H9 (cell line): Measurements from ENCODE around the gene LILRA5. TPM values are rescaled to one million over a fixed set of nuclear protein-coding genes. Genes with fewer than 3 reads are reported as not detected.

Source experiments
- DNase-seq: peaks from one replicate; pipeline ENCODE4 v3.0.0-alpha.2; 2017
- H2AFZ ChIP-seq: one replicate; pipeline ENCODE4 v1.6.1; 2013; ENCODE audit warnings: mild to moderate bottlenecking, low read length, control low read depth, moderate library complexity
- H2AK5ac ChIP-seq: 2 replicates; pipeline ENCODE4 v1.6.1; 2013; ENCODE audit warnings: low read length, control low read depth, mixed read lengths; ENCODE audit not compliant: insufficient read length
- H2BK120ac ChIP-seq: one replicate; pipeline ENCODE4 v1.6.1; 2013; ENCODE audit warnings: low read depth, mild to moderate bottlenecking, low read length, control low read depth, inconsistent platforms; ENCODE audit not compliant: poor library complexity, severe bottlenecking
- H2BK12ac ChIP-seq: 2 replicates; pipeline ENCODE4 v1.6.1; 2013; ENCODE audit warnings: low read length, control low read depth, mixed read lengths, low read depth; ENCODE audit not compliant: insufficient read length
- H2BK15ac ChIP-seq: 2 replicates; pipeline ENCODE4 v1.6.1; 2013; ENCODE audit warnings: low read depth, low read length, control low read depth
- H2BK20ac ChIP-seq: one replicate; pipeline ENCODE4 v1.6.1; 2013; ENCODE audit warnings: low read depth, mild to moderate bottlenecking, low read length, control low read depth, inconsistent platforms; ENCODE audit not compliant: poor library complexity, severe bottlenecking
- H2BK5ac ChIP-seq: 2 replicates; pipeline ENCODE4 v1.6.1; 2013; ENCODE audit warnings: low read length, control low read depth, mixed read lengths; ENCODE audit not compliant: insufficient read length
- H3K14ac ChIP-seq: 2 replicates; pipeline ENCODE4 v1.6.1; 2013; ENCODE audit warnings: low read length, control low read depth; ENCODE audit not compliant: insufficient read depth
- H3K18ac ChIP-seq: 2 replicates; pipeline ENCODE4 v1.6.1; 2013; ENCODE audit warnings: low read depth, mild to moderate bottlenecking, mixed read lengths, low read length, control low read depth; ENCODE audit not compliant: insufficient read length
- H3K23ac ChIP-seq: 2 replicates; pipeline ENCODE4 v1.6.1; 2013; ENCODE audit warnings: low read length, control low read depth, mixed read lengths, low read depth; ENCODE audit not compliant: insufficient read length
- H3K23me2 ChIP-seq: 2 replicates; pipeline ENCODE4 v1.6.1; 2013; ENCODE audit warnings: low read depth, mild to moderate bottlenecking, mixed read lengths, low read length, control low read depth; ENCODE audit not compliant: insufficient read length, poor library complexity, severe bottlenecking
- H3K27ac ChIP-seq: 2 replicates; pipeline ENCODE4 v1.5.1; 2013; ENCODE audit warnings: low read length, control low read depth, mixed read lengths, low read depth; ENCODE audit not compliant: insufficient read length
- H3K27me3 ChIP-seq: 2 replicates; pipeline ENCODE4 v1.6.1; 2013; ENCODE audit warnings: low read length, control low read depth, inconsistent platforms; ENCODE audit not compliant: insufficient read depth
- H3K4ac ChIP-seq: 2 replicates; pipeline ENCODE4 v1.6.1; 2013; ENCODE audit warnings: low read depth, mild to moderate bottlenecking, control low read depth, inconsistent platforms, low read length, moderate library complexity
- H3K4me1 ChIP-seq: 2 replicates; pipeline ENCODE4 v1.6.1; 2013; ENCODE audit warnings: low read length, control low read depth, inconsistent platforms; ENCODE audit not compliant: insufficient read depth
- H3K4me2 ChIP-seq: 2 replicates; pipeline ENCODE4 v1.6.1; 2013; ENCODE audit warnings: low read length, control low read depth, mixed read lengths; ENCODE audit not compliant: insufficient read length, insufficient read depth
- H3K56ac ChIP-seq: 2 replicates; pipeline ENCODE4 v1.6.1; 2013; ENCODE audit warnings: low read depth, mild to moderate bottlenecking, mixed read lengths, low read length, control low read depth; ENCODE audit not compliant: insufficient read length
- H3K79me1 ChIP-seq: 2 replicates; pipeline ENCODE4 v1.6.1; 2013; ENCODE audit warnings: low read depth, mild to moderate bottlenecking, moderate library complexity, low read length, control low read depth, inconsistent platforms; ENCODE audit not compliant: insufficient read depth, poor library complexity, severe bottlenecking
- H3K79me2 ChIP-seq: 2 replicates; pipeline ENCODE4 v1.6.1; 2013; ENCODE audit warnings: low read length, control low read depth, inconsistent platforms; ENCODE audit not compliant: insufficient read depth
- H3K9ac ChIP-seq: 2 replicates; pipeline ENCODE4 v1.6.1; 2013; ENCODE audit warnings: low read length, control low read depth, mixed read lengths; ENCODE audit not compliant: insufficient read length; ENCODE audit errors: extremely low read depth
- H3K9me3 ChIP-seq: one replicate; pipeline ENCODE4 v1.6.1; 2013; ENCODE audit warnings: low read depth, low read length, inconsistent platforms; ENCODE audit not compliant: control insufficient read depth
- H3T11ph ChIP-seq: one replicate; pipeline ENCODE4 v1.6.1; 2013; ENCODE audit warnings: mild to moderate bottlenecking, low read length, control low read depth, inconsistent platforms
- H4K20me1 ChIP-seq: one replicate; pipeline ENCODE4 v1.6.1; 2013; ENCODE audit not compliant: control insufficient read depth, insufficient read length, insufficient read depth
- H4K5ac ChIP-seq: 2 replicates; pipeline ENCODE4 v1.6.1; 2013; ENCODE audit warnings: low read depth, mild to moderate bottlenecking, mixed read lengths, low read length, control low read depth; ENCODE audit not compliant: insufficient read length
- H4K8ac ChIP-seq: replicated peaks from 2 replicates; pipeline ENCODE4 v1.6.1; 2013; ENCODE audit warnings: low read length, control low read depth, mixed read lengths, low read depth; ENCODE audit not compliant: insufficient read length
- H4K91ac ChIP-seq: 2 replicates; pipeline ENCODE4 v1.6.1; 2013; ENCODE audit warnings: low read depth, mild to moderate bottlenecking, moderate library complexity, mixed read lengths, low read length, control low read depth; ENCODE audit not compliant: insufficient read length
- H3K27ac Mint-ChIP-seq, 3 experiments: 2 replicates in 2 of 3; 3 replicates in 1 of 3; pipeline ENCODE4 v1.8.0; 2020 to 2021; ENCODE audit warnings: mixed read lengths in 3 of 3, mild to moderate bottlenecking in 1 of 3, moderate library complexity in 1 of 3
- H3K27me3 Mint-ChIP-seq: 2 replicates; pipeline ENCODE4 v1.8.0; 2021; ENCODE audit warnings: low read depth, mild to moderate bottlenecking, moderate library complexity, mixed read lengths
- H3K36me3 Mint-ChIP-seq, 3 experiments: 2 replicates in 2 of 3; 3 replicates in 1 of 3; pipeline ENCODE4 v1.8.0; 2020 to 2021; ENCODE audit warnings: low read depth in 3 of 3, mixed read lengths in 3 of 3; ENCODE audit not compliant: insufficient read depth in 1 of 3
- H3K4me1 Mint-ChIP-seq, 2 experiments: 2 replicates each; pipeline ENCODE4 v1.8.0; 2020; ENCODE audit warnings: mixed read lengths in 2 of 2
- H3K4me3 Mint-ChIP-seq, 2 experiments: 2 replicates in 1 of 2; 3 replicates in 1 of 2; pipeline ENCODE4 v1.8.0; 2020 to 2021; ENCODE audit warnings: mild to moderate bottlenecking in 2 of 2, mixed read lengths in 2 of 2, moderate library complexity in 1 of 2
- H3K9me3 Mint-ChIP-seq, 2 experiments: 2 replicates in 1 of 2; 3 replicates in 1 of 2; pipeline ENCODE4 v1.8.0; 2020; ENCODE audit warnings: mild to moderate bottlenecking in 2 of 2, mixed read lengths in 2 of 2, moderate library complexity in 1 of 2
- CTCF ChIP-seq: fragments of 200-600 bp; sonication (generic); conservative IDR thresholded peaks from 3 replicates; pipeline ENCODE4 v1.8.0; 2021; ENCODE audit warnings: antibody characterized with exemption, mild to moderate bottlenecking
- WGBS: extraction: QIAGEN DNeasy Blood & Tissue Kit; methylation state at CpG from one replicate; pipeline ENCODE4 v1.1.7; 2013; ENCODE audit warnings: missing lambda C conversion rate, low lambda C conversion rate, mixed read lengths; ENCODE audit not compliant: insufficient read length; ENCODE audit errors: extremely low coverage; 5-methylcytosine and 5-hydroxymethylcytosine counted together
- total RNA-seq: library from RNA; stranded (reverse); gene quantifications from 2 replicates; pipeline ENCODE4 v1.2.1, GENCODE V29; 2021

The LILRA5 gene
- total RNA-seq, 1 experiment from 2014 or later, result not detected

DNA sequence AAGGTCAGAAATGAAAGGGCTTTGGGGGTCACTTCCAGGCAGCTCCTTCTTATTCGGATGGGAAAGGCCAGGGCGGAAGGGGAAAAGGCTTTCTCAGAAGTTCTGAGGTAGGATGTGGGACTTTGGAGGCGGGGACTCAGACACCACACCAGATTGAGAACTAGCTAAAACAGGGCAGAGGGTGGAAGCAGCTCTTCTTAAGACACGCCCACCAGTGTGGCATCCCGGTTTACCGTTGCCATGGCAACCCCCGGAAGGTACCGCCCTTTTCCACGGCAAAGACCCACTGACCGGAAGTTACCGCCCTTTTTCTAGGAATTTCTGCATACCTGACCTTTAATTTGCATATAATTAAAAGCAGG lies 3.8 kb upstream of the LILRA5 start:
- no peak overlapping the region for H2BK20ac ChIP-seq
- H2AK5ac ChIP-seq, result no peak overlapping the region
- H3K14ac ChIP-seq, result no peak overlapping the region
- no peak overlapping the region for H2BK15ac ChIP-seq
- H3T11ph ChIP-seq, result no peak overlapping the region
- H4K5ac ChIP-seq, result no peak overlapping the region
- no peaks in the 10 kb centered on the region for H3K4me1 Mint-ChIP-seq
- no peak overlapping the region for H3K56ac ChIP-seq
- H3K27me3 ChIP-seq, result no peaks in the 10 kb centered on the region
- no peak overlapping the region for H3K27ac ChIP-seq
- DNase-seq, result peak; percentile 84
- H3K23ac ChIP-seq, result no peak overlapping the region
- H3K18ac ChIP-seq, result no peak overlapping the region
- no peak overlapping the region for H3K9ac ChIP-seq
- H4K91ac ChIP-seq, result no peak overlapping the region
- H3K4me2 ChIP-seq, result no peak overlapping the region
- H3K79me1 ChIP-seq, result no peaks in the 10 kb centered on the region
- no peak for TF ChIP-seq CTCF
- H4K20me1 ChIP-seq, result no peaks in the 10 kb centered on the region
- H3K4me1 ChIP-seq, result no peaks in the 10 kb centered on the region
- H3K27ac Mint-ChIP-seq, result no peak overlapping the region; a peak in 1 of 7 replicates
- H3K9me3 ChIP-seq, result peaks cover 4% of the 10 kb centered on the region
- H2BK12ac ChIP-seq, result no peak overlapping the region
- H2AFZ ChIP-seq, result no peak overlapping the region
- H2BK5ac ChIP-seq, result no peak overlapping the region
- H3K4me3 Mint-ChIP-seq, result no peak overlapping the region
- peaks cover 2 to 13% (median 9%) of the 10 kb centered on the region in 3 experiments; a peak in 6 of 7 replicates for H3K36me3 Mint-ChIP-seq
- H3K27me3 Mint-ChIP-seq, result peaks cover 38% of the 10 kb centered on the region
- no peak overlapping the region for H4K8ac ChIP-seq
- no CpG with 5 or more reads among the region's 11 CpGs for WGBS
- H3K4ac ChIP-seq, result no peak overlapping the region
- no peaks in the 10 kb centered on the region for H3K79me2 ChIP-seq
- no peaks in the 10 kb centered on the region for H3K23me2 ChIP-seq
- no peak overlapping the region for H2BK120ac ChIP-seq
- peaks cover 28 to 82% of the 10 kb centered on the region in 2 experiments for H3K9me3 Mint-ChIP-seq
